GM23338 (cell line): ENCODE results near the gene MGAT5.

Experiments
- CREB1 ChIP-seq: fragments of 250-450 bp; sonication (Bioruptor Pico); IDR thresholded peaks from 2 replicates; pipeline ENCODE4 v1.5.0; 2020; ENCODE audit warnings: low read depth, mild to moderate bottlenecking, moderate library complexity
- CTCF ChIP-seq, 2 experiments: fragments of 200-600 bp in 1 of 2; sonication (generic) in 1 of 2; conservative IDR thresholded peaks; 2 replicates each; pipeline versions ENCODE4 v1.5.1 to v1.6.1; 2016 to 2017; ENCODE audit warnings: antibody characterized with exemption in 2 of 2, low read depth in 2 of 2, mild to moderate bottlenecking in 2 of 2, moderate library complexity in 1 of 2
- EZH2 ChIP-seq: fragments of 200-600 bp; sonication (generic); IDR thresholded peaks from one replicate; pipeline ENCODE4 v1.8.0; 2017; ENCODE audit warnings: antibody characterized with exemption, mild to moderate bottlenecking, low read depth; ENCODE audit not compliant: unreplicated experiment
- EZH2phosphoT487 ChIP-seq: fragments of 200-600 bp; sonication (generic); IDR thresholded peaks from one replicate; pipeline ENCODE4 v1.8.1; 2018; ENCODE audit warnings: antibody characterized with exemption; ENCODE audit not compliant: unreplicated experiment
- JUNB ChIP-seq: IDR thresholded peaks from one replicate; pipeline ENCODE4 v1.6.1; 2016; ENCODE audit warnings: antibody characterized with exemption; ENCODE audit not compliant: unreplicated experiment
- POLR2AphosphoS5 ChIP-seq: IDR thresholded peaks from 2 replicates; pipeline ENCODE4 v1.6.1; 2016; ENCODE audit warnings: antibody characterized with exemption, low read depth
- REST ChIP-seq: IDR thresholded peaks from one replicate; pipeline ENCODE4 v1.6.1; 2018; ENCODE audit warnings: antibody characterized with exemption; ENCODE audit not compliant: unreplicated experiment

GRCh38 chr2:134426721-134427120 lies 172.8 kb downstream of the MGAT5 start:
- no peak for TF ChIP-seq CTCF (conservative IDR thresholded peaks at IDR 0.05; ENCODE audit: low read depth in 2 of 2)
- no peak for TF ChIP-seq REST
- TF ChIP-seq CREB1 (CRISPR knock-in tag): no peak
- no peak for TF ChIP-seq POLR2AphosphoS5
- TF ChIP-seq EZH2: no peak
- no peak for TF ChIP-seq JUNB
- no peak for TF ChIP-seq EZH2phosphoT487
